Omental fat pad (tissue), 4 donors: ENCODE measurements around the gene CHI3L2. TPM values are rescaled to one million over a fixed set of nuclear protein-coding genes. Genes with fewer than 3 reads are reported as not detected.

Experiments
- ATAC-seq: fragments of 150-250 bp; one replicate; pipeline ENCODE4 v1.9.1; 2016; ENCODE audit warnings: mild to moderate bottlenecking, moderate library complexity; ENCODE audit not compliant: low FRiP score
- DNase-seq: peaks from one replicate; pipeline ENCODE4 v3.0.0-alpha.2; 2019; ENCODE audit warnings: low spot score
- total RNA-seq, 4 donors: library from RNA; depleted of rRNA; stranded (reverse); fragments of >200 nt; gene quantifications; one replicate each; pipeline ENCODE4 v1.1.0, GENCODE V29; 2016
- TF ChIP-seq, protein P1 (sequence below), 3 donors: fragments of 450-650 bp; IDR thresholded peaks; one replicate each; pipeline ENCODE4 v1.5.1; 2016 to 2017; ENCODE audit warnings: antibody characterized with exemption in 3 of 3, mild to moderate bottlenecking in 3 of 3, moderate library complexity in 2 of 3

The CHI3L2 gene
- total RNA-seq, 4 donors from 2014 or later, result 1.2 to 28.5 (median 6.1) TPM

DNA sequence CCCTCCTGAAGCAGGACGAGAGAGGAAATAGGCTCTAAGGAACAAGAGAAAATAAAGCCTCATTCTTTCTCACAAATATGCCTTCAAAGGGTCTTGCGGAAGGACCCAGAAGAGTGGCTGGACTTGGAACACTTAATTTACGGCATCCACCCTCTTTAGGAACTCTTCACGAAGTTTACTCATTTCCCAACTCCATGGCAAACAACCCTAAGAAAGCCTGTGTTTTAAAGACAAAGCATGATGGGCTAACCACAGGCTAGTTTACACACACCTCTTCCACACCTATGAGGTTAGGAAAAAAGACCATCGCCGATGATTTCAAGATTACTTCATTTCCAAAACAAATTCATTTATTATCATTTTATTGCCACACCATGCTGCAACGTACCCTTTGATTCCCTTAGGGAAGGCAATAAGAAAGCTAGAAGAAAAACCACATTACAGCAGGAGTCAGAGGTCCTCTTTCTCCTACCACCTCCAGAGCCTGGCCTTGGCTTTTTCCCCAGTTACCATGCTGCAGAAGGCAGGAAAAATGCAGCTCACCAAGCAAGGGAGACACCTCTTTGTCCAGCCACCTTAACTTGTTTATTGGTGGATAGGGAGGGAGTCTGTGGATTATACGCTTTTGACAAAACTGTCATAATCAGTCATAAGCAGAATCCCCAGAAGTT lies 29.6 kb downstream of the CHI3L2 start:
- no peak for DNase-seq

DNA sequence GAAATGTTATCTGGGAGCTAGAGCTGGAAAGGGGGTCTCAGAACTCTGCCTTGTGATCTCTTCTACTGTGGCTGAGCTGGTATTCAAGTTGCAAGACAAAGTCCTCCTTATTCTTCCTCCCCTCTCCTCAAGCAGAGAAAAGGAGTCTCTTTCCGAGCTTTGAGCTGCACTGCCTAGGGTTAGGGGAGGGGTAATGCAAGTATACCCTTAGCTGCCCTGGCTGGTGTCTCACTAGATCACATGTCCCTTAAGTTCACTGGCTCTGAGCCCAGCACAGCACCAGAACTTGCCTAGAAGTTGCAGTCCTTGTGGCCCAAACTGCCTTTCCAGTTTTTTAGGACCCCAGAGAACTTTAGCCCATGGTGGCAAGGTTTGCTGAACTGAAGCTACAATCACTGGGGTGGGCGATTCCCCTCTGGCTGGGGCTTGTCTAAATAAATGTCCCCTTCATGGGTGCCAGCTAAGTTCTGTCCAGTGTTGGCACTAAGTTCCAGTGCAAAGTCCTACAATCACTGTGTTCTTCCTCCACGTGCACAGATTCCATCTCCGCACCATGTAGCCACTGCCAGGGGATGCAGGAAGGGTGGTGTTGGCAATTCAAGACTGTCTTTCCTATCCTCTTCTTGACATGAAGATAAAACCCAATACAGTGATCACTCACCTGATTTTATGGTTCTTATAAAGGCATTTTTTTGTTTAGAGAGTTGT lies 40.4 kb downstream of the CHI3L2 start:
- no peak for ATAC-seq
- DNase-seq, result no peak
- TF ChIP-seq, protein P1, sequence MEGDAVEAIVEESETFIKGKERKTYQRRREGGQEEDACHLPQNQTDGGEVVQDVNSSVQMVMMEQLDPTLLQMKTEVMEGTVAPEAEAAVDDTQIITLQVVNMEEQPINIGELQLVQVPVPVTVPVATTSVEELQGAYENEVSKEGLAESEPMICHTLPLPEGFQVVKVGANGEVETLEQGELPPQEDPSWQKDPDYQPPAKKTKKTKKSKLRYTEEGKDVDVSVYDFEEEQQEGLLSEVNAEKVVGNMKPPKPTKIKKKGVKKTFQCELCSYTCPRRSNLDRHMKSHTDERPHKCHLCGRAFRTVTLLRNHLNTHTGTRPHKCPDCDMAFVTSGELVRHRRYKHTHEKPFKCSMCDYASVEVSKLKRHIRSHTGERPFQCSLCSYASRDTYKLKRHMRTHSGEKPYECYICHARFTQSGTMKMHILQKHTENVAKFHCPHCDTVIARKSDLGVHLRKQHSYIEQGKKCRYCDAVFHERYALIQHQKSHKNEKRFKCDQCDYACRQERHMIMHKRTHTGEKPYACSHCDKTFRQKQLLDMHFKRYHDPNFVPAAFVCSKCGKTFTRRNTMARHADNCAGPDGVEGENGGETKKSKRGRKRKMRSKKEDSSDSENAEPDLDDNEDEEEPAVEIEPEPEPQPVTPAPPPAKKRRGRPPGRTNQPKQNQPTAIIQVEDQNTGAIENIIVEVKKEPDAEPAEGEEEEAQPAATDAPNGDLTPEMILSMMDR (IDR thresholded peaks at IDR 0.05), result no peak

More for the DNA sequence above, 29.6 kb downstream of the CHI3L2 start:
- no peak for ATAC-seq
- TF ChIP-seq, protein P1 (IDR thresholded peaks at IDR 0.05), result no peak

DNA sequence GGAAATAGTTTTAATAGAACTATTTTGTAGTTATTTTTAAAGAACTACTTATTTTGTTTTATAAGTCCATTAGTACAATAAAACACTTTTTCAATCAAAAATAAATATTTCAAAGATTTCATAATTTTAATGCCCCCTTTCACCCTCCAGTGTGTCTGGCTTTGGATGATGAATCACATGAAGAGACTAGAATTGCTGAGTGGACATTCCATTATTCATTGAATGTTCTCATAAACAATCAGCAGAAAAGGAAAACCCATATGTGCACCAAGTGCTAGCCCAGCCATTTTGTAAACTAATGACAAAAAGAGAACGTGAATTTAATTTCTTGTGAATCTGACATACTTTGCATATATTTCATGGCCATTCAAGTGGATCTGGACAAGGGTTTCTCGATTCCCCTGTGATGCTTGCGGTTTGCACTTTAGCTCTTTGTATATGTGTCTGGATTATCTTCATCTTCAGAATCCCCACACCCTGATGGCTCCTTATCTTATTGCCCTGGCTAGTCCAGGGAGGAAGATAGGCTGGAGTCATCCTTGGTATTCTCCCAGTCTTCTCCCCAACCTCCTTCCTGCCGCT lies 42.4 kb downstream of the CHI3L2 start:
- TF ChIP-seq, protein P1 (IDR thresholded peaks at IDR 0.05), result no peak
- ATAC-seq (no peak), DNase-seq (no peak)

DNA sequence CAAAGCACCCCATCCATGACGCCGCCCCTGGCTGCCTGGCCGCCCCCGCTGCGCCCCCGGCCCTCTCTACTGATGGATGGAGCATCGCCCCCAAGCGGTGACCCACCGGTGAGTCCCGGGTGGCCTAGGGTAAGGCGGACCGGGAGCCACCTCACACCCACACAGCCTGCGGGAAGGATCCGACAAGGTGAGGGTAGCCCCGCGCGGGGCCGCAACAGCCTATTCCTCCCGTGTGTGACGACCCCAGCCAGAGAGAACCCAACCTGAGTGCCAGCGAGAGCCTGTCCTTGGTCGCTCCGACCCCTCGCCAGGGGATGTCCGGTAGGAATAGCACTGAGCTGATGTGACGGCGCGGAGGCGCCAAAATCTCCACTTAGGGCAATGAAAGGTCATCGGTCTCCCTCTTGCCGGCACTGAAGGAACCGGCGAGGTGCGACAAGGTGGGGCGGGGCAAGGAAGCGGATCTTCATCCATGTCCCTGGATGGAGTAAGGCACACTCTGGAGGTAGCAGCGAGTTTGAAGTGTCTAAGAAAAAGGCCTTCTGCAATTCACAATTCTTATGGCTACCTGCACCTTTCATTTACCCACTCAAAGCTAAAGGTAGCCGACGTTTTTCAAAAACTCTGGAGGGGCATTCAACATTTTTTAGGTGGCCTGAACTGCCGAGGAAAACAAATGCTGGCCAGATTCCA lies 43.4 kb downstream of the CHI3L2 start:
- ATAC-seq (no peak), DNase-seq (no peak)
- TF ChIP-seq, protein P1 (IDR thresholded peaks at IDR 0.05), result no peak

DNA sequence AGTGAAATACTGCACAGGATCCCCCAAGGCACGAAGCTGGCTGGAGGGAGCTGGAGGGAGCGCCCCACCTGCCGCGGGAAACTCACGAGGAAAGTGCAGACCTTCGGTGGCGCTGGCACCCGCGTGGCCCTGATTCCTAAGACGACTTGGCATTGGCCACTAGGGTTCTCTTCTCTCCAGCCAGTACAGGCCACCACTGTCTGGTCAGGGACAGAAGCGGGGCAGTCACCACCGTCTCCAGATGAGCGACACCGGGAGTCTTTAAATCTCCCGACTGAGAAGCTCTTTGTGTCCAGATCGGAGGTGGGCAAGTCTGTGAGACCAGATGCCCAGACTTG lies 43.9 kb downstream of the CHI3L2 start:
- DNase-seq, result no peak
- ATAC-seq, result no peak
- TF ChIP-seq, protein P1 (IDR thresholded peaks at IDR 0.05), result no peak

DNA sequence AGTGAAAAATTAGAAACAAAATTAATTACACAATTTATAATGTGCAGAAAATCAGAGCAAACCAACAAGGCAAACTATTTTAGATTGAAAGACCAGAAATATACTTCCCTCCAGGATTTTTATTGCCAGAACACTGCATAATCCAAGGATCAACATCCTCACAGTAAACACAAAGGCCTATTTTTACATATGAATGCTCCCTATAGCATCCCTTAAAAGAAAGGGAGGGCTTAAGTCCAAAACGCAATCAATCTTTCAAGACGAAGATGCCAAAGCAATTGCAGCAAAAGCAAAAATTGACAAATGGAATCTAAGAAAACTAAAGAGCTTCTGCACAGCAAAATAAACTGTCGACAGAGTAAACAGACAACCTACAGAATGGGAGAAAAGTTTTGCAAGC lies 44.6 kb downstream of the CHI3L2 start:
- ATAC-seq (no peak), DNase-seq (no peak)
- TF ChIP-seq, protein P1 (IDR thresholded peaks at IDR 0.05), result no peak
